Measurements from ENCODE around the gene VPS37B. TPM values are rescaled to one million over a fixed set of nuclear protein-coding genes. Genes with fewer than 3 reads are reported as not detected.
"Not testable (repeated sequence)": the region's sequence is repeated elsewhere in the genome, so short reads cannot be mapped to it uniquely, and the experiment has no call there.

Gene VPS37B
- total RNA-seq, 1 experiment from 2014 or later = 18.1 TPM

DNA sequence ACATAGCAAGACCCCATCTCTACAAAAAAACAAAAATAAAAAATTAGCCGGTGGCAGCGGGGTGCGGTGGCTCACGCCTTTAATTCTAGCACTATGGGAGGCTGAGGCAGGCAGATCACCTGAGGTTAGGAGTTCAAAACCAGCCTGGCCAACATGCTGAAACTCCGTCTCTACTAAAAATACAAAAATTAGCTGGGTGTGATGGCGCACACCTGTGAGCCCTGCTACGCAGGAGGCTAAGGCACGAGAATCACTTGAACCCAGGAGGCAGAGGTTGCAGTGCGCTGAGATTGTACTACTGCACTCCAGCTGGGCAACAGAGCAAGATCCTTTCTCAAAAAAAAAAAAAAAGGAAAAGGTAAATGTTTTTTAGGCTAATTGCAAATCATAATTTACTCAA is 3.2 kb downstream of the VPS37B start:
- TF ChIP-seq ZNF121 (CRISPR knock-in tag; IDR thresholded peaks at IDR 0.05) = peak; percentile 66; the same call in 1 of the 2 replicates
- Mint-ChIP-seq H3K27me3 (ENCODE audit: low read depth) (peaks cover 74% of the 10 kb centered on the region), H3K27ac (peak overlapping the region; percentile 82; the same call in 1 of the 2 replicates), H3K4me1 (peaks cover 63% of the 10 kb centered on the region), H3K4me3 (peak overlapping the region; percentile 34)
- ChIA-PET POLR2A (interaction anchor here (1.2 kb wide), 1 partner anchor 18 kb away, joined by 3 read pairs; no protein-coding TSS in a partner anchor), CTCF (interaction anchor here (1.7 to 1.8 kb wide), 2 partner anchors 13 to 25 kb away, joined by 5 to 12 read pairs; no protein-coding TSS in a partner anchor)
- DNase-seq (ENCODE audit: low spot score); ATAC-seq; H3K36me3 Mint-ChIP-seq; H3K9me3 Mint-ChIP-seq: not testable (repeated sequence)

DNA sequence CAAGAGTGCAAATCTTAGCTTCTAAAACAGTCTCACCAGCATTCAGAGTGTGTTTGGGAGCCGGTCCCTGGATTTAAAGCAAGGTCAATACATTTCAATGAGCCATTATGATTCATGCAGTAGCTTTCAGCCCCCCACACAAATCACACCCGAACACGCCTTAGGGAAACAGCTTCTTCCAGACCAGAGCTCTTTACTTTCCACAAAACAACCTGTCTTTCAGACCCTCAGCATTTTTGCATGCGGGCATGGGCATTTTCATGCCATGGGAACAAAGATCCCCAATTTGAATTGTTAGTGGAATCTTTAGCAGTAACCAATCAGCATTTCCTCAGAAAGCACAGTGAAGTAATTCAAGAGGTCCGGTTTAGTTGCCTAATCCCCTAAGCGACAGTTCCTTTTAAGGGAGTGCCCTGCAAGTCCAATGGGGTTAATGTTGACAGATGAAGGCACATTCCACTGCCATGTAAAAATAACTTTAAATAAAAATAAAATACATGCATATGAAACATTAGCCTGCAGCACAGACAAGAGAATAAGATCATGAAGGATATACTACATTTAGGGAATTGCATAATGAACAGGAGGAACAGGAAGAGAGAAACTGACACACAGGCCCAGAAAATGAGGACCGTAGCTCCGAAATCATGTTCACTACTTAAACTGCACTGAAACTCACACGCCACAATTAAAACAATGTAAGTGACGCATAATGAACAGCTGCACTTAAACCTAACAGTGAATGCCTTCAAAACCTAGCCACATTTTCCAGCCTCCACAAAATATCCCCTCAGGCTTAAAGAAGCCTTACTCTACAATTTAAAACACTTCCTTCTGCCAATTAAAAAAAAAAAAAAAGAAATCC is 4.0 kb downstream of the VPS37B start:
- Mint-ChIP-seq H3K9me3 (peaks cover 6% of the 10 kb centered on the region), H3K27ac (peak overlapping the region; percentile 82), H3K4me3 (peak overlapping the region; percentile 34), H3K36me3 (no peaks in the 10 kb centered on the region), H3K27me3 (ENCODE audit: low read depth) (peaks cover 74% of the 10 kb centered on the region), H3K4me1 (peaks cover 72% of the 10 kb centered on the region)
- ChIA-PET CTCF (interaction anchor here (0.8 to 1.8 kb wide), 6 partner anchors 12 to 74 kb away, joined by 3 to 12 read pairs (median 4); partner anchors contain the start of gene ABCB9), POLR2A (interaction anchor here (1.2 kb wide), 1 partner anchor 17 kb away, joined by 3 read pairs; no protein-coding TSS in a partner anchor)
- DNase-seq (ENCODE audit: low spot score) = no peak
- TF ChIP-seq SP1 (CRISPR knock-in tag; conservative IDR thresholded peaks at IDR 0.05) = no peak
- TF ChIP-seq, protein P1, sequence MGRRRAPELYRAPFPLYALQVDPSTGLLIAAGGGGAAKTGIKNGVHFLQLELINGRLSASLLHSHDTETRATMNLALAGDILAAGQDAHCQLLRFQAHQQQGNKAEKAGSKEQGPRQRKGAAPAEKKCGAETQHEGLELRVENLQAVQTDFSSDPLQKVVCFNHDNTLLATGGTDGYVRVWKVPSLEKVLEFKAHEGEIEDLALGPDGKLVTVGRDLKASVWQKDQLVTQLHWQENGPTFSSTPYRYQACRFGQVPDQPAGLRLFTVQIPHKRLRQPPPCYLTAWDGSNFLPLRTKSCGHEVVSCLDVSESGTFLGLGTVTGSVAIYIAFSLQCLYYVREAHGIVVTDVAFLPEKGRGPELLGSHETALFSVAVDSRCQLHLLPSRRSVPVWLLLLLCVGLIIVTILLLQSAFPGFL (CRISPR knock-in tag; IDR thresholded peaks at IDR 0.05; ENCODE audit: borderline replicate concordance) = no peak
- TF ChIP-seq, protein P2, sequence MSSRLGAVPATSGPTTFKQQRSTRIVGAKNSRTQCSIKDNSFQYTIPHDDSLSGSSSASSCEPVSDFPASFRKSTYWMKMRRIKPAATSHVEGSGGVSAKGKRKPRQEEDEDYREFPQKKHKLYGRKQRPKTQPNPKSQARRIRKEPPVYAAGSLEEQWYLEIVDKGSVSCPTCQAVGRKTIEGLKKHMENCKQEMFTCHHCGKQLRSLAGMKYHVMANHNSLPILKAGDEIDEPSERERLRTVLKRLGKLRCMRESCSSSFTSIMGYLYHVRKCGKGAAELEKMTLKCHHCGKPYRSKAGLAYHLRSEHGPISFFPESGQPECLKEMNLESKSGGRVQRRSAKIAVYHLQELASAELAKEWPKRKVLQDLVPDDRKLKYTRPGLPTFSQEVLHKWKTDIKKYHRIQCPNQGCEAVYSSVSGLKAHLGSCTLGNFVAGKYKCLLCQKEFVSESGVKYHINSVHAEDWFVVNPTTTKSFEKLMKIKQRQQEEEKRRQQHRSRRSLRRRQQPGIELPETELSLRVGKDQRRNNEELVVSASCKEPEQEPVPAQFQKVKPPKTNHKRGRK (CRISPR knock-in tag; IDR thresholded peaks at IDR 0.05; ENCODE audit: borderline replicate concordance) = no peak
- TF ChIP-seq ZNF671 (CRISPR knock-in tag; IDR thresholded peaks at IDR 0.05) = no peak
- TF ChIP-seq, protein P3, sequence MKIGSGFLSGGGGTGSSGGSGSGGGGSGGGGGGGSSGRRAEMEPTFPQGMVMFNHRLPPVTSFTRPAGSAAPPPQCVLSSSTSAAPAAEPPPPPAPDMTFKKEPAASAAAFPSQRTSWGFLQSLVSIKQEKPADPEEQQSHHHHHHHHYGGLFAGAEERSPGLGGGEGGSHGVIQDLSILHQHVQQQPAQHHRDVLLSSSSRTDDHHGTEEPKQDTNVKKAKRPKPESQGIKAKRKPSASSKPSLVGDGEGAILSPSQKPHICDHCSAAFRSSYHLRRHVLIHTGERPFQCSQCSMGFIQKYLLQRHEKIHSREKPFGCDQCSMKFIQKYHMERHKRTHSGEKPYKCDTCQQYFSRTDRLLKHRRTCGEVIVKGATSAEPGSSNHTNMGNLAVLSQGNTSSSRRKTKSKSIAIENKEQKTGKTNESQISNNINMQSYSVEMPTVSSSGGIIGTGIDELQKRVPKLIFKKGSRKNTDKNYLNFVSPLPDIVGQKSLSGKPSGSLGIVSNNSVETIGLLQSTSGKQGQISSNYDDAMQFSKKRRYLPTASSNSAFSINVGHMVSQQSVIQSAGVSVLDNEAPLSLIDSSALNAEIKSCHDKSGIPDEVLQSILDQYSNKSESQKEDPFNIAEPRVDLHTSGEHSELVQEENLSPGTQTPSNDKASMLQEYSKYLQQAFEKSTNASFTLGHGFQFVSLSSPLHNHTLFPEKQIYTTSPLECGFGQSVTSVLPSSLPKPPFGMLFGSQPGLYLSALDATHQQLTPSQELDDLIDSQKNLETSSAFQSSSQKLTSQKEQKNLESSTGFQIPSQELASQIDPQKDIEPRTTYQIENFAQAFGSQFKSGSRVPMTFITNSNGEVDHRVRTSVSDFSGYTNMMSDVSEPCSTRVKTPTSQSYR (CRISPR knock-in tag; IDR thresholded peaks at IDR 0.05) = no peak
- ATAC-seq = peak; percentile 57

DNA sequence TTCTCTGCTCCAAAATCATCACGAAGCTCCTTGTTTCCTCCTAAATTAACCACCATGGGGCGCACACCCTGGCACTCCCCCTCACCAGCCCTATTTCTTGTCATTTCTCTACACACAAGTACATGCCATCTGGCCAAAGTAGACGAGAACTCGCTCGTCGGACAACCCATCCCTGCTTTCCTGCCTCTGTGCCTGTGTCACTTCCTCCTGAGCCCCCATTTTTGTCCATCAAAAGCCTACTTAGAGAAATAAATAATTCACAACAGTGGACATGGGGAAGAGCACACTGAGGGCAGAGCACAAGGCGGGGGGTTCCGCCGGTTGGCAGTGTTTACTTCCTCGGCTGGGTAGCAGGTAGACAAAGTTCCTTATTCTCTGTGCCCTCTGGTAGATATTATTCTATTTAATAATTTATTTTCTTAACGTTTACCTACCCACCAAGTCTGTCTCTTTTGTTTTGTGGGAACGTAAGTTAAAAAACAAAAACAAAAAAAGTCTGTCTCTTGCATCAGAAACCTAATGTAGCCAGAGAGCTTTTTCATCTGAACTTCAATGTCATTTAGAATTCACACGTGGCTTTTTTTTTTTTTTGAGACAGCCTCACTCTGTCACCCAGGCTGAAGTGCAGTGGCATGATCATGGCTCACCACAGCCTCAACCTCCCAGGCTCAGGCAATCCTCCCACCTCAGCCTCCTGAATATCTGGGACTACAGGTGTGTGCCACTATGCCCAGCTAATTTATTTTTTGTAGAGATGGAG is 6.0 kb downstream of the VPS37B start:
- H3K4me3 Mint-ChIP-seq = no peak overlapping the region

DNA sequence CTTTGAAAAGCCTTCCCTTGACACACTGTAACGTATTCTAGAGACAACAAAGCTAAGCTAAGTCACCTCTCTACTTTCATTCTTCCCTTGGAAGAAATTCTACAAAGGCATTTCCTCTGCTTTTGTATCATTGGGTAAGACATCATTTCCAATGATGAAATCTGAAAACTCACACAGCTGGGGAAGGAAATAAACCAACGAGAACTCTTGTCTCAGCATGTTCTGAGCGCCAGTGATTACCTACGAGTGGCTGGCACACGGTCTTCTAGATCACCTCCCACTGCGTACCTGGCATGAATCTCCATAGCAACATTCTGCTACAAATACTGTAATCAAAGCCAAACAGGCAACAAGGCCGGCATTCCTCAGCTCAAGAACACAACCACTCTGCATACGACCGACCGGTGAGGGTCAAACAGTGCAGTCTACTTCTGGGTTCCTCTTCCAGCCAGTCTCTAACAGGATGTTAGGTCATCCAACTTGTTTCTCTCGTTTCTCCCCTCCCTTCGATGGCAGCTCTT is 7.6 kb downstream of the VPS37B start:
- no peak overlapping the region; the same call in 1 of the 2 replicates for H3K27ac Mint-ChIP-seq
- POLR2A ChIA-PET = interaction anchor here (0.8 kb wide), 1 partner anchor 15 kb away, joined by 4 read pairs; no protein-coding TSS in a partner anchor

More for the DNA sequence above, 6.0 kb downstream of the VPS37B start:
- peaks cover 68% of the 10 kb centered on the region for H3K4me1 Mint-ChIP-seq
- no peak overlapping the region for H3K27ac Mint-ChIP-seq
- CTCF ChIA-PET = interaction anchor here (1.9 kb wide), 1 partner anchor 22 kb away, joined by 8 read pairs; no protein-coding TSS in a partner anchor
- ATAC-seq = no peak
- H3K27me3 Mint-ChIP-seq (ENCODE audit: low read depth) = peaks cover 70% of the 10 kb centered on the region
- TF ChIP-seq SMAD3 (CRISPR knock-in tag; IDR thresholded peaks at IDR 0.05; ENCODE audit: borderline replicate concordance) = no peak
- POLR2A ChIA-PET = no interaction called here
- DNase-seq (ENCODE audit: low spot score) = no peak
- no peaks in the 10 kb centered on the region for H3K9me3 Mint-ChIP-seq
- no peaks in the 10 kb centered on the region for H3K36me3 Mint-ChIP-seq

More for the DNA sequence above, 7.6 kb downstream of the VPS37B start:
- Mint-ChIP-seq H3K4me1 (peaks cover 59% of the 10 kb centered on the region), H3K9me3 (no peaks in the 10 kb centered on the region), H3K36me3 (no peaks in the 10 kb centered on the region), H3K4me3 (no peak overlapping the region), H3K27me3 (ENCODE audit: low read depth) (peaks cover 70% of the 10 kb centered on the region)
- DNase-seq (ENCODE audit: low spot score) = peak; percentile 46
- no peak for TF ChIP-seq FOXK1 (CRISPR knock-in tag; IDR thresholded peaks at IDR 0.05)
- TF ChIP-seq TEAD4 (CRISPR knock-in tag; IDR thresholded peaks at IDR 0.05) = no peak
- no peak for TF ChIP-seq ZNF396 (CRISPR knock-in tag; IDR thresholded peaks at IDR 0.05; ENCODE audit: borderline replicate concordance)
- no peak for TF ChIP-seq RELA (CRISPR knock-in tag; IDR thresholded peaks at IDR 0.05; ENCODE audit: borderline replicate concordance)
- peak; percentile 71 for ATAC-seq
- CTCF ChIA-PET = interaction anchor here (0.6 to 1.9 kb wide), 4 partner anchors 16 to 113 kb away, joined by 3 to 8 read pairs (median 3); no protein-coding TSS in a partner anchor
